HCT116 (cell line): ENCODE data around the gene RPRD1B. TPM values are rescaled to one million over a fixed set of nuclear protein-coding genes. Genes with fewer than 3 reads are reported as not detected.

ENCODE experiments used
- ATAC-seq: fragments of 200-7000 bp; cut with Tn5 transposase; 2 replicates; pipeline ENCODE4 v1.9.1; 2020; ENCODE audit warnings: mild to moderate bottlenecking, moderate library complexity
- BruUV-seq: library from RNA; stranded (reverse); fragments of 400-500 nt; replicated peaks from 2 replicates; lab custom pipeline; 2021; lab: Mats Ljungman, UMichigan
- CTCF ChIA-PET: fragments of 300-600 bp; sonication (Branson Sonifier 250); formaldehyde crosslinking; loops from one replicate; lab custom pipeline; 2021; ENCODE audit warnings: antibody characterized with exemption; lab: Charles Lee
- POLR2A ChIA-PET: fragments of 300-600, 350-600 bp; sonication (Branson Sonifier 250); formaldehyde crosslinking; loops from one replicate; lab custom pipeline; 2021; ENCODE audit warnings: antibody characterized with exemption; lab: Charles Lee
- RAD21 ChIA-PET, 2 experiments: fragments of 300-600 bp; sonication (Branson Sonifier 250); formaldehyde crosslinking; loops; one replicate each; lab custom pipeline; 2023; ENCODE audit warnings: low total read pairs in 2 of 2; ENCODE audit not compliant: uncharacterized antibody in 2 of 2, unreplicated experiment in 2 of 2, low non-redundant PET in 1 of 2; lab: Charles Lee
- DNase-seq: peaks from one replicate; pipeline ENCODE4 v3.0.0-alpha.2; 2010; ENCODE audit warnings: low read depth, low spot score
- H2AFZ ChIP-seq: fragments of 200-600 bp; shearing (Covaris generic), sonication (generic); 2 replicates; pipeline ENCODE4 v1.6.1; 2017; ENCODE audit warnings: low read depth, mixed run types, mixed read lengths, antibody characterized with exemption, low read length; ENCODE audit not compliant: poor library complexity, severe bottlenecking
- H3K27ac ChIP-seq: 2 replicates; pipeline ENCODE4 v1.5.1; 2012; ENCODE audit warnings: low read depth, low read length
- H3K27me3 ChIP-seq: fragments of 200-600 bp; sonication (generic); 2 replicates; pipeline ENCODE4 v1.6.1; 2016; ENCODE audit warnings: mixed run types, low read length, mixed read lengths; ENCODE audit not compliant: insufficient read depth
- H3K36me3 ChIP-seq, 2 experiments: fragments of 200-500 bp in 1 of 2; fragments of 200-600 bp in 1 of 2; sonication (Bioruptor generic) in 1 of 2; sonication (generic) in 1 of 2; 2 replicates each; pipeline versions ENCODE4 v1.5.1 to v1.6.1; 2014 to 2016; ENCODE audit warnings: low read length in 2 of 2, inconsistent platforms in 1 of 2, mixed read lengths in 1 of 2, mixed run types in 1 of 2; ENCODE audit not compliant: insufficient read depth in 2 of 2, control insufficient read depth in 1 of 2
- H3K4me1 ChIP-seq, 2 experiments: fragments of 200-600 bp in 1 of 2; sonication (generic) in 1 of 2; 2 replicates each; pipeline versions ENCODE4 v1.5.1 to v1.6.1; 2012 to 2017; ENCODE audit warnings: low read length in 2 of 2, inconsistent platforms in 1 of 2, mild to moderate bottlenecking in 1 of 2, mixed read lengths in 1 of 2, mixed run types in 1 of 2, moderate library complexity in 1 of 2; ENCODE audit not compliant: insufficient read depth in 2 of 2, control insufficient read depth in 1 of 2
- H3K4me2 ChIP-seq: fragments of 200-600 bp; sonication (generic); 2 replicates; pipeline ENCODE4 v1.6.1; 2017; ENCODE audit warnings: mixed run types, low read length, mixed read lengths
- H3K4me3 ChIP-seq, 2 experiments: fragments of 200-600 bp in 1 of 2; sonication (generic) in 1 of 2; replicated peaks in 1 of 2; 2 replicates each; pipeline ENCODE4 v1.5.1; 2011 to 2016; ENCODE audit warnings: low read length in 2 of 2, control low read depth in 1 of 2, low read depth in 1 of 2, mild to moderate bottlenecking in 1 of 2, mixed read lengths in 1 of 2, mixed run types in 1 of 2
- H3K79me2 ChIP-seq: fragments of 200-600 bp; sonication (generic); 2 replicates; pipeline ENCODE4 v1.6.1; 2017; ENCODE audit warnings: mild to moderate bottlenecking, mixed run types, low read length, moderate library complexity, mixed read lengths; ENCODE audit not compliant: insufficient read depth
- H3K9ac ChIP-seq: fragments of 200-600 bp; sonication (generic); 2 replicates; pipeline ENCODE4 v1.6.1; 2016; ENCODE audit warnings: low read length, mixed read lengths
- H3K9me2 ChIP-seq: fragments of 200-600 bp; sonication (generic), shearing (Covaris generic); 2 replicates; pipeline ENCODE4 v1.6.1; 2017; ENCODE audit warnings: mixed run types, mild to moderate bottlenecking, moderate library complexity; ENCODE audit not compliant: insufficient read depth
- H3K9me3 ChIP-seq, 2 experiments: fragments of 200-500 bp in 1 of 2; fragments of 200-600 bp in 1 of 2; sonication (Bioruptor generic) in 1 of 2; sonication (generic) in 1 of 2; 2 replicates each; pipeline ENCODE4 v1.6.1; 2014 to 2017; ENCODE audit warnings: low read length in 2 of 2, mixed read lengths in 2 of 2, inconsistent platforms in 1 of 2, low read depth in 1 of 2, mild to moderate bottlenecking in 1 of 2, mixed run types in 1 of 2, moderate library complexity in 1 of 2; ENCODE audit not compliant: control insufficient read depth in 1 of 2, insufficient read depth in 1 of 2
- H4K20me1 ChIP-seq: fragments of 200-600 bp; sonication (generic), shearing (Covaris generic); 2 replicates; pipeline ENCODE4 v1.6.1; 2017; ENCODE audit warnings: mixed run types, mild to moderate bottlenecking, moderate library complexity; ENCODE audit not compliant: insufficient read depth
- ATF3 ChIP-seq: IDR thresholded peaks from 2 replicates; pipeline ENCODE4 v1.6.1; 2012
- CTCF ChIP-seq, 3 experiments: fragments of 200-600 bp in 1 of 3; sonication (generic) in 1 of 3; IDR thresholded peaks in 2 of 3; conservative IDR thresholded peaks in 1 of 3; 2 replicates each; pipeline ENCODE4 v1.5.1; 2012 to 2017; ENCODE audit warnings: low read depth in 2 of 3, low read length in 2 of 3, antibody characterized with exemption in 1 of 3, borderline replicate concordance in 1 of 3, control low read depth in 1 of 3, mild to moderate bottlenecking in 1 of 3, mixed read lengths in 1 of 3, mixed run types in 1 of 3, moderate library complexity in 1 of 3; ENCODE audit not compliant: insufficient read depth in 1 of 3
- EGR1 ChIP-seq: IDR thresholded peaks from 2 replicates; pipeline ENCODE4 v1.6.1; 2012; ENCODE audit warnings: low read depth
- FOSL1 ChIP-seq: IDR thresholded peaks from 2 replicates; pipeline ENCODE4 v1.6.1; 2012; ENCODE audit warnings: low read depth
- MAX ChIP-seq: IDR thresholded peaks from 2 replicates; pipeline ENCODE4 v1.6.1; 2012
- REST ChIP-seq: IDR thresholded peaks from 2 replicates; pipeline ENCODE4 v1.6.1; 2012; ENCODE audit warnings: low read depth
- SP1 ChIP-seq: IDR thresholded peaks from 2 replicates; pipeline ENCODE4 v1.6.1; 2012; ENCODE audit warnings: low read depth
- ZBTB33 ChIP-seq: IDR thresholded peaks from 2 replicates; pipeline ENCODE4 v1.6.1; 2011; ENCODE audit warnings: mild to moderate bottlenecking, low read length, moderate library complexity; ENCODE audit not compliant: insufficient replicate concordance; ENCODE audit errors: extremely low read depth
- ZNF274 ChIP-seq: fragments of 200-500 bp; sonication (Bioruptor generic); IDR thresholded peaks from 2 replicates; pipeline ENCODE4 v1.6.1; 2014; ENCODE audit warnings: mild to moderate bottlenecking, low read depth, low read length, inconsistent platforms
- intact Hi-C: fragments of 100-400 bp; cut with micrococcal nuclease; formaldehyde crosslinking; loops from 2 replicates; pipeline ENCODE4 v1.10.0; 2022
- total RNA-seq: library from RNA; stranded (reverse); gene quantifications from one replicate; pipeline ENCODE4 v1.2.1, GENCODE V29; 2021; ENCODE audit not compliant: unreplicated experiment

RPRD1B gene
- total RNA-seq, 1 experiment from 2014 or later, result 30.7 TPM

- Histone ChIP-seq H3K27me3 (no peaks in the 10 kb centered on the region), H2AFZ (no peak overlapping the region), H3K79me2 (no peaks in the 10 kb centered on the region), H3K4me1 (peaks cover 34 to 35% of the 10 kb centered on the region in 2 experiments), H3K27ac (no peak overlapping the region), H3K9me3 (no peaks in the 10 kb centered on the region), H3K4me3 (no peak overlapping the region), H3K4me2 (no peak overlapping the region), H3K9ac (no peak overlapping the region), H4K20me1 (no peaks in the 10 kb centered on the region), H3K36me3 (no peaks in the 10 kb centered on the region), H3K9me2 (no peaks in the 10 kb centered on the region)
- intact Hi-C loops, result no loop called here
- CTCF ChIA-PET, result no interaction called here
- ATAC-seq, result no peak
- no TSS peak for BruUV-seq
- RAD21 ChIA-PET, result no interaction called here
- POLR2A ChIA-PET, result no interaction called here
- no peak for DNase-seq
- TF ChIP-seq ATF3, result no peak
Measured at GRCh38 chr20:38129248-38129865, 95.8 kb downstream of the RPRD1B start.

GRCh38 chr20:38129893-38130609 lies 96.5 kb downstream of the RPRD1B start:
- ATAC-seq (no peak), DNase-seq (no peak)
- Histone ChIP-seq H3K4me3 (no peak overlapping the region), H3K9me3 (no peaks in the 10 kb centered on the region), H3K4me1 (peaks cover 38 to 40% of the 10 kb centered on the region in 2 experiments), H3K4me2 (no peak overlapping the region), H3K27me3 (no peaks in the 10 kb centered on the region), H3K79me2 (no peaks in the 10 kb centered on the region), H3K36me3 (no peaks in the 10 kb centered on the region), H2AFZ (no peak overlapping the region), H3K9me2 (no peaks in the 10 kb centered on the region), H3K9ac (no peak overlapping the region), H3K27ac (no peak overlapping the region), H4K20me1 (no peaks in the 10 kb centered on the region)
- CTCF ChIA-PET, result no interaction called here
- POLR2A ChIA-PET, result no interaction called here
- intact Hi-C loops, result no loop called here
- no TSS peak for BruUV-seq
- RAD21 ChIA-PET, result no interaction called here
- TF ChIP-seq REST (no peak), FOSL1 (no peak), MAX (no peak), ZNF274 (no peak), EGR1 (no peak), ZBTB33 (no peak), SP1 (no peak), CTCF (IDR thresholded peaks at IDR 0.05 in 2 of 3, conservative IDR thresholded peaks at IDR 0.05 in 1 of 3; ENCODE audit: borderline replicate concordance in 1 of 3, insufficient read depth in 1 of 3, low read depth in 2 of 3, low read length in 2 of 3) (no peak)
